Smooth muscle cell (in vitro differentiated cells): ENCODE measurements around the gene SETD1B. TPM values are rescaled to one million over a fixed set of nuclear protein-coding genes. Genes with fewer than 3 reads are reported as not detected.

ENCODE experiments used
- DNase-seq: peaks from one replicate; lab custom pipeline; 2025; ENCODE audit not compliant: unreplicated experiment; lab: John Stamatoyannopoulos, UW
- H2AFZ ChIP-seq: fragments of 200-600 bp; sonication (generic); 2 replicates; pipeline ENCODE4 v1.6.0; 2016; ENCODE audit warnings: antibody characterized with exemption, low read depth, mild to moderate bottlenecking
- H3F3A ChIP-seq: fragments of 200-600 bp; sonication (generic); 2 replicates; pipeline ENCODE4 v1.6.0; 2017; ENCODE audit warnings: antibody characterized with exemption, low read depth
- H3K27ac ChIP-seq: fragments of 200-600 bp; sonication (generic); 2 replicates; pipeline ENCODE4 v1.5.1; 2016; ENCODE audit warnings: low read depth, mild to moderate bottlenecking
- H3K27me3 ChIP-seq: fragments of 200-600 bp; sonication (generic); 2 replicates; pipeline ENCODE4 v1.6.1; 2016; ENCODE audit warnings: low read depth, mild to moderate bottlenecking
- H3K36me3 ChIP-seq: fragments of 200-600 bp; sonication (generic); 2 replicates; pipeline ENCODE4 v1.5.1; 2016; ENCODE audit warnings: low read depth
- H3K4me1 ChIP-seq: fragments of 200-600 bp; sonication (generic); 2 replicates; pipeline ENCODE4 v1.5.1; 2016; ENCODE audit warnings: low read depth
- H3K4me2 ChIP-seq: fragments of 200-600 bp; sonication (generic); 2 replicates; pipeline ENCODE4 v1.6.0; 2016; ENCODE audit warnings: mild to moderate bottlenecking
- H3K4me3 ChIP-seq: fragments of 200-600 bp; sonication (generic); 2 replicates; pipeline ENCODE4 v1.5.1; 2016; ENCODE audit warnings: mild to moderate bottlenecking
- H3K79me2 ChIP-seq: fragments of 200-600 bp; sonication (generic); 2 replicates; pipeline ENCODE4 v1.6.0; 2016; ENCODE audit warnings: low read depth, mild to moderate bottlenecking
- H3K9ac ChIP-seq: fragments of 200-600 bp; sonication (generic); 2 replicates; pipeline ENCODE4 v1.6.0; 2016; ENCODE audit warnings: low read depth
- H3K9me3 ChIP-seq: fragments of 200-600 bp; sonication (generic); replicated peaks from 2 replicates; pipeline ENCODE4 v1.5.1; 2016; ENCODE audit warnings: low read depth
- H4K20me1 ChIP-seq: fragments of 200-600 bp; sonication (generic); 2 replicates; pipeline ENCODE4 v1.6.0; 2016; ENCODE audit warnings: low read depth
- WGBS: methylation state at CpG from one replicate; pipeline ENCODE4 v1.1.7; 2016; ENCODE audit warnings: low lambda C conversion rate; 5-methylcytosine and 5-hydroxymethylcytosine counted together
- polyA plus RNA-seq: library from polyadenylated mRNA; unstranded; fragments of >200 nt; fragmentation: Nextera tagmentation; extraction: Ambion mirVana; gene quantifications from 2 replicates; pipeline ENCODE4 v1.2.1, GENCODE V29; 2016
- total RNA-seq: library from RNA; depleted of rRNA; stranded (reverse); fragments of >200 nt; gene quantifications from 2 replicates; pipeline ENCODE4 v1.2.3, GENCODE V29; 2014
- TF ChIP-seq, protein P1 (sequence below): fragments of 200-600 bp; sonication (generic); IDR thresholded peaks from 2 replicates; pipeline ENCODE4 v1.5.1; 2017; ENCODE audit warnings: borderline replicate concordance, mild to moderate bottlenecking, antibody characterized with exemption; ENCODE audit not compliant: insufficient read depth, poor library complexity, severe bottlenecking

Gene SETD1B
- total and polyA plus RNA-seq, 2 experiments from 2014 or later = 1.9 to 4.2 TPM

DNA sequence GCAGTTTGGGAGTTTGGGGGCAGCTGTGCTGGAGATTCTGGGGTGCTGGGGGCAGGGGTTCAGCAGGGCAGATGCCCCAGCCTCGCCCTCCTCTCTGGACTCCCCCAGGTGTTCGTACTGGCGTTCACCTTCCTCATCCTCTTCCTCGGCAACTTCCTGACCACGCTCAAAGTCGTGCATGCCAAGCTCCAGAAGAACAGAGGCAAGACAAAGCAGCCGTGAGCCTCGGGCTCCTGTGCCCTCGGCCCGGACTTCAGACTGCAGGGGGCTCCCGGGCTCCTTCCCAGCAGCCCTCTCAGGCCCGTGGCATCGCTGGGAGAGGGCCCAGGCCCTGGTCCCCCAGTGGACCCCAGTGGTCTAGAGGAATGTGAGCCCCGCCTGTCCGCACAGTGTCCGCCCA, 28.3 kb upstream of the SETD1B start:
- Histone ChIP-seq H3K27ac (no peak overlapping the region), H3K4me3 (no peak overlapping the region), H3F3A (no peaks in the 10 kb centered on the region), H3K36me3 (no peaks in the 10 kb centered on the region), H3K4me2 (no peak overlapping the region), H3K27me3 (no peaks in the 10 kb centered on the region), H3K9ac (no peak overlapping the region), H3K4me1 (no peaks in the 10 kb centered on the region), H3K79me2 (no peaks in the 10 kb centered on the region), H4K20me1 (no peaks in the 10 kb centered on the region), H3K9me3 (no peaks in the 10 kb centered on the region), H2AFZ (no peak overlapping the region)
- no peak for DNase-seq
- TF ChIP-seq, protein P1, sequence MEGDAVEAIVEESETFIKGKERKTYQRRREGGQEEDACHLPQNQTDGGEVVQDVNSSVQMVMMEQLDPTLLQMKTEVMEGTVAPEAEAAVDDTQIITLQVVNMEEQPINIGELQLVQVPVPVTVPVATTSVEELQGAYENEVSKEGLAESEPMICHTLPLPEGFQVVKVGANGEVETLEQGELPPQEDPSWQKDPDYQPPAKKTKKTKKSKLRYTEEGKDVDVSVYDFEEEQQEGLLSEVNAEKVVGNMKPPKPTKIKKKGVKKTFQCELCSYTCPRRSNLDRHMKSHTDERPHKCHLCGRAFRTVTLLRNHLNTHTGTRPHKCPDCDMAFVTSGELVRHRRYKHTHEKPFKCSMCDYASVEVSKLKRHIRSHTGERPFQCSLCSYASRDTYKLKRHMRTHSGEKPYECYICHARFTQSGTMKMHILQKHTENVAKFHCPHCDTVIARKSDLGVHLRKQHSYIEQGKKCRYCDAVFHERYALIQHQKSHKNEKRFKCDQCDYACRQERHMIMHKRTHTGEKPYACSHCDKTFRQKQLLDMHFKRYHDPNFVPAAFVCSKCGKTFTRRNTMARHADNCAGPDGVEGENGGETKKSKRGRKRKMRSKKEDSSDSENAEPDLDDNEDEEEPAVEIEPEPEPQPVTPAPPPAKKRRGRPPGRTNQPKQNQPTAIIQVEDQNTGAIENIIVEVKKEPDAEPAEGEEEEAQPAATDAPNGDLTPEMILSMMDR = no peak
- 86% methylated on average over 14 of the region's 16 CpGs for WGBS

DNA sequence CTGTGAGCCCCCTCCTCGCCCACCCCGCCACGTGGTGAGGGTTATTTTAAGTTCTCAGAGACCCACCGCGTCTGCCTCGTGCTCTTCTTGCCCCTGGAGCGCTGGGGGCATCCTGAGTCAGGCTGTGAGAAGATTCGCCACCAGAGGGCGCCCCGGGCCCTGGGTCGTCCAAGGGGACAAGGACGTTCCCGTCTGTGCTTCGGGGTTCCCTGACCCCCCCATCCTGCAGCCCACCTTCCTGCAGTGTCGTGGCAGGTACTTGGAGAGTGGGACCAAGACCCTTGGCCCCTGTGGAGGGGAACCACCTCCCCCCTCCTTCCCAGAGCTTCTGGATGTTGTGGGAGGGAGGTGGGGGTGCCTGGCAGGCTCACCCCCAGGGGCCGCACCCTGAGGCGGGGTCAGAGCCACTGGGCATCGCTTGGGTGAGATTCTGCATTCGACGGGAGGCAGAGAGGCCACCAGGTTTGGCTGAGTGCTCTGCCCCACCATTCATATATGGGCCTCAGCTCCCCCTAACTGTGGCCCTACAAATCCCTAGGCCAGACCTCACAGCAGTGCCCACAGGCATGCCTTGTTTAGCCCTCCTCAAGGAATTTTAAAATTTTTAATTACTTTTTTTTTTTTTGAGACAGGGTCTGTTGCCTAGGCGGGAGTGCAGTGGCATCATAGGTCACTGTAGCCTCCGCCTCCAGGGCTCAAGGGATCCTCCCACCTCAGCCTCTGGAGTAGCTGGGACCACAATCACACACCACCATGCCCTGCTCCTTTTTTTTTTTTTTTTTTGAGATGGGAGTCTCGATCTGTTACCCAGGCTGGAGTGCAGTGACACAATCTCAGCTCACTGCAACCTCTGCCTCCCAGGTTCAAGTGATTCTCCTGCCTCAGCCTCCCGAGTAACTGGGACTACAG, 27.4 kb upstream of the SETD1B start:
- Histone ChIP-seq H3F3A (no peaks in the 10 kb centered on the region), H3K27me3 (no peaks in the 10 kb centered on the region), H3K9me3 (no peaks in the 10 kb centered on the region), H3K27ac (no peak overlapping the region), H3K9ac (no peak overlapping the region), H3K4me1 (no peaks in the 10 kb centered on the region), H3K79me2 (no peaks in the 10 kb centered on the region), H3K4me2 (no peak overlapping the region), H4K20me1 (peaks cover 5% of the 10 kb centered on the region), H2AFZ (no peak overlapping the region), H3K36me3 (no peaks in the 10 kb centered on the region), H3K4me3 (no peak overlapping the region)
- WGBS = 57% methylated on average over 20 of the region's 24 CpGs
- DNase-seq = peak; percentile 48
- TF ChIP-seq, protein P1 = peak; percentile 80

DNA sequence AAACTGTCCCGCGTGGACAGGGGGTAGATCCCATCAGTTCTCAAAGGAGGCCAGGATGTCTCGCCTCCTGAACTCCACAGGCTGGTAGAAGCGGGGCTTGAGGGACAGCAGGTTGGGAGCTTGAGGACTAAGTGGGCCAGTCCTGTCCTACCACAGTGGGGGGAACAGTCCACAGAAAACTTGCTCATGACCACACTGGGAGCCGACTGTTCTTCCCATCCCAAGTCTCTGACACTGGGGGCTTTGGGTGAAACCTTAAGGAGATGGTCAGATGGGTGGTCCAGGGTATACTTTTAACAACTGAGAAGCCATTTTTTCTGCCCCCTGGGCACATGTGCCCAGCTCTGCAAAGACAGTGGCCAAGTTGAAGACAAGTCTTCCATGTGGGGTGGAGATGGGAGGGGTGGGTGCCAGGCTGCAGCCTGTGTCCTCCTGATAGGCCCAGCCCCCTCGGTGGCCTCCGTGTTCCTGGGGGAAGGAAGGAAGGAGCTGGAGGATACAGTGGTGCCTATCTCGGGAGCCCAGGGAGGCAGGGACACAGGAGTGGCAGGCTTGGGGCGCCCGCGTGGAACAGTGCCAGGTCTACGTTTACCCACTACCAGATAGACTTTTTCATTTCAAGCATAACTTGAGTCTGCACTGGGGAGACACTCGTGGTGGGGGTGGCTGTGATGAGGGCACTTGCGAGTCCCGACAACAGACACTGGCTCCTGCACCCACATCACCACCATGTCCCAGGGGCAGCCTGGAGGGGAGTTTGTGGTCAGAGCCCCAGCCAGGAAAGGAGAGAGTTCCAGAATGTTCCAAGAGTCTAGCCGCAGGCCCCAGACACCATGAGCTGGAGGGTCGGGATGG, 25.0 kb upstream of the SETD1B start:
- Histone ChIP-seq H3K79me2 (peaks cover under 1% of the 10 kb centered on the region), H3K27ac (no peak overlapping the region), H3K27me3 (no peaks in the 10 kb centered on the region), H2AFZ (no peak overlapping the region), H3K9ac (no peak overlapping the region), H3K4me3 (no peak overlapping the region), H3K4me1 (peaks cover 7% of the 10 kb centered on the region), H3K4me2 (no peak overlapping the region), H3F3A (peaks cover 5% of the 10 kb centered on the region), H4K20me1 (peaks cover 29% of the 10 kb centered on the region), H3K36me3 (no peaks in the 10 kb centered on the region), H3K9me3 (no peaks in the 10 kb centered on the region)
- no peak for DNase-seq
- TF ChIP-seq, protein P1 = no peak
- WGBS = 93% methylated on average over 17 of the region's 17 CpGs
